GM12892 (cell line): ENCODE data around the gene FKBP6.
"Not testable (repeated sequence)": the region's sequence is repeated elsewhere in the genome, so short reads cannot be mapped to it uniquely, and the experiment has no call there.

Source experiments
- DNase-seq: peaks from one replicate; pipeline ENCODE4 v3.0.0; 2011; ENCODE audit not compliant: insufficient read length
- FAIRE-seq: peaks from 2 replicates; lab custom pipeline; 2011; peaks lifted over from hg19 to GRCh38; lab: Jason Lieb, UNC
- POLR2A ChIP-seq: IDR thresholded peaks from 2 replicates; pipeline ENCODE4 v1.6.1; 2011; ENCODE audit warnings: low read depth, low read length, control low read depth
- POLR2AphosphoS5 ChIP-seq: IDR thresholded peaks from 2 replicates; pipeline ENCODE4 v1.6.1; 2011; ENCODE audit warnings: low read depth, low read length, control low read depth
- TAF1 ChIP-seq: IDR thresholded peaks from 2 replicates; pipeline ENCODE4 v1.6.1; 2011; ENCODE audit warnings: low read depth, mild to moderate bottlenecking, control low read depth, low read length, borderline replicate concordance

The FKBP6 gene

DNA sequence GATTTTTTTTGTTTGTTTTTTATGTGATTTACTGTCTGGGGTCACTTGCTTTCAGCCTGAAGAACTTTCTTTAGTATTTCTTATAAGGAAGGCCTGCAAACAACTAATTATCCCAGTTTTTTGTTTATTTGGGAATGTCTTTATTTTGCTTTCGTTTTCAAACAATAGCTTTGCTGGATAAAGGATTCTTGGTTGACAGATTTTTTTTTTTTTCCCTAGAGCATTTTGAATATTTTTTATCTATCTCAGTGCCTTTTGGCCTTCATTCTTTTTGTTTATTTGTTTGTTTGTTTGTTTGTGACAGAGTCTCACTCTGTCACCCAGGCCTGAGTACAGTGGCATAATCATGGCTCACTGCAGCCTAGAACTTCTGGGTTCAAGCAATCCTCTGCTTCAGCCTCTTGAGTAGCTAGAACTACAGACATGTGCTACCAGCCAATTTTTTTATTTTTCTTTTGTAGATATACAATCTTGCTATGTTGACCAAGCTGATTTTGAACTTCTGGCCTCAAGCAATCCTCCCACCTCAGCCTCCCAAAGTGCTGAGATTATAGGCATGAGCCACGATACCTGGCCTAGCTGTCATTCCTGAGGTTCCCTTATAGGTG, 59.4 kb downstream of the FKBP6 start:
- TF ChIP-seq POLR2AphosphoS5 (no peak), TAF1 (no peak), POLR2A (no peak)
- DNase-seq: no peak
- no peak for FAIRE-seq

DNA sequence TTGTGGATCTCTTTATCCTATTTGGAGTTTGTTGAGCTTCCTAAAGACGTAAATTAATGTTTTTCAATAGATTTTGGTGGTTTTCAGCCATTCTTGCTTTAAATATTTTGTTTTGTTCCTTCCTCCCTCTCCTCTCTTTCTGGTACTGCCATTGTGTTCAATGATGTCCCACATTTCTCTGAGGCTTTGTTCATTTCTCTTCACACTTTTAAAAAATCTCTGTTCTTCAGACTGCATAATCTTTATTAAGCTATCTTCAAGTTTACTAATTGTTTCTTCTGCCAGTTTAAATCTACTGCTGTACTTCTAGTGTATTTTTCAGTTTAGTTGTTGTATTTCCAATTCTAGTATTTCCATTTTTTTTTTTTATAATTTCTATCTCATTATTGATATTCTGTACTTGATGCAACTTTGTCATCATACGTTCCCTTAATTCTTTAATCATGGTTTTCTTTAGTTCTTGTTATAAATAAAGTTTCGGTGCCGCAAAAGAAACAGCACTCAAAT, 60.0 kb downstream of the FKBP6 start:
- no peak for FAIRE-seq
- DNase-seq: no peak
- TF ChIP-seq POLR2A (no peak), TAF1 (no peak)

GRCh38 chr7:73391396-73391795, 63.4 kb downstream of the FKBP6 start:
- TF ChIP-seq TAF1: no peak
- no peak for TF ChIP-seq POLR2A
- no peak for TF ChIP-seq POLR2AphosphoS5
- FAIRE-seq (no peak), DNase-seq (no peak)

DNA sequence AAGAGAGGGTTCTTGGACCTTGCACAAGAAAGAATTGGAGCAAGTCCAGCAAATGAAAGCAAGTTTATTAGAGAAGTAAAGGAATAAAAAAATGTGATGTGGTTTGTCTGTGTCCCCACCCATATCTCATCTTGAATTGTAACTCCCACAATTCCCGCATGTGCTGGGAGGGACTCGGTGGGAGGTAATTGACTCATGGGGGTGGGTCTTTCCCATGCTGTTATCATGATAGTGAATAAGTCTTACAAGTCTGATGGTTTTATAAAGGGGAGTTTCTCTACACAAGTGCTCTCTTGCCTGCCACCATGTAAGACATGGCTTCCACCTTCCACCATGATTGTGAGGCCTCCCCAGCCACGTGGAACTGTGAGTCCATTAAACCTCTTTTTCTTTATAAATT, 66.5 kb downstream of the FKBP6 start:
- TF ChIP-seq POLR2A (no peak), POLR2AphosphoS5 (no peak), TAF1 (no peak)
- no peak for FAIRE-seq

GRCh38 chr7:73395538-73396503, 67.9 kb downstream of the FKBP6 start:
- FAIRE-seq: no peak
- TF ChIP-seq POLR2A (no peak), POLR2AphosphoS5 (no peak), TAF1 (no peak)

More for the DNA sequence above, 66.5 kb downstream of the FKBP6 start:
- DNase-seq: no peak

GRCh38 chr7:73397521-73398281, 69.7 kb downstream of the FKBP6 start:
- TF ChIP-seq POLR2AphosphoS5: no peak
- TF ChIP-seq POLR2A: no peak
- no peak for TF ChIP-seq TAF1
- FAIRE-seq (no peak), DNase-seq (no peak)

More at GRCh38 chr7:73395538-73396503, 67.9 kb downstream of the FKBP6 start:
- no peak for DNase-seq

GRCh38 chr7:73399185-73400050, 71.5 kb downstream of the FKBP6 start:
- DNase-seq, FAIRE-seq: not testable (repeated sequence)

DNA sequence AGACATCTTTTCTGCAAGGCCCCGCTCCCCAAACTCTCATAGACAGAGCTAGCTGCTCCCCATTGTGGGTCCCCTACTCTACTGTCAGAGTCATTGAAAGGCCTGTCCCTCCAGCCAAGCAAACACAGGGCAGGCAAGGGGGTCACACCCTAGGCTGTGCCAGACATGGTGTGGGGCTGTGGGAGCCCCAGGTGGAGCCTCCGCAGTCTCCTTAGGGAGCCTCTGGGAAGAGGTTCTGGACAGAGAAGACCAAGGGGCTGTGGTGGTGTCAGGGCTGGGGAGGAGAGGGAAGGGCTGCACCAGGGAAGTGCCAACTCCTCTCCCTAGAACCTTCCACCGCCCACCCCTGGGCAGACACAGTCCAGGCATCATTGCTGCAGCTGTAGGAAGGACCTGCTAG, 76.9 kb downstream of the FKBP6 start:
- FAIRE-seq: not testable (repeated sequence)

More for the DNA sequence above, 76.9 kb downstream of the FKBP6 start:
- not testable (repeated sequence) for DNase-seq
